NAMALWA (cell line): Measurements from ENCODE around the gene C16orf86.
"Not testable (repeated sequence)": the region's sequence is repeated elsewhere in the genome, so short reads cannot be mapped to it uniquely, and the experiment has no call there.

Experiments
- DNase-seq: peaks from one replicate; pipeline ENCODE4 v3.0.0-alpha.2; 2015; ENCODE audit warnings: low spot score

Gene C16orf86

DNA sequence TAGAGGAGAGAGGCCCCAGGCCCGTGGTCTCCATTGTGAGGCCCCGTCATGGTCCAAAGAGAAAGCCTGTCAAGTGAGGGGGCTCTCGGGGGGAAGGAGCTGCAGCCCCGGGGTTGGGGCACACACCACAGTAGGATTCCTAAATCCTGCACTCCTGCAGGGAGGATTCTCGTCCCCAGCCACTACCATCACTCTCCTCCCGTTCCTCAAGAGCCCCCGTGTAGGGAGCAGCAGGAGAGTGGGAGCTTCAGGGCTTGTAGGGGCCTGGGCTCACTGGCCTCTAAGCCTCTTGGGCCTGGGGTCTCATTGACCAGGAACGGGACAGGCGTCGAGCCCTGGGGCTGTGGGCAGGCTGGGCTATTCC lies 821 bp downstream of the C16orf86 start:
- no peak for DNase-seq

DNA sequence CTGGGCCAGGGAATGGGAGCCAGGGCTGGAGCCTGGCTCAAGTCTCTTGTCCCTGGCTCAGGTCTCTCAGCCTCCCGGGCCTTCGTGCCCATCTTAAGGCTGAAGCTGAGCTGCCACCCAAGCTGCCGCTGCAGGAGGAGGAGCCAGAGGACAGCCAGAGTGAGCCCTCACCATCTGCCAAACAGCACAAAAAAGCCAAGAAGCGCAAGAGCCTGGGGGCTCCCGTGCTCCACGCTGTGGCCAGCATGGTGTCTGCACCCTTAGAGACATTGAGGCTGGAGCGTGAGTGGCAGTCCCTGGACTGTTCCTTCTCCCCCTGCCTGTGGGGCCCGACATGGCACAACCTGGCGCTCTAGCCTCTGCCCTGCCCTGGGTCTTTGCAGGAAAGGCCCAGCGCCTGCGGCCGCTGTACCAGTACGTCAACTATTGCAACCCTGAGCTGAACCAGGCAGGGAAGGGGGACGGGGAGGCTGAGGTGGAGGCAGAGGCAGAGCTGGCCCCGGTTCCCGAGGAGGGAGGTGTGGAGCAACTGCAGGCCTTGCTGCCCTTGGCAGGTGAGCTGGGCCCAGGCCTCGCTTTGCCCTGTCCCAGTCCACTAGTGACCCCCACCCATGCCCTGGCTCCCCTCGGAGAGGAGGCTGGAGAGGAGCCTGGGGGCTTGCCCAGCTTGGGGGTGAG lies 1.3 kb downstream of the C16orf86 start:
- DNase-seq: peak; percentile 99

DNA sequence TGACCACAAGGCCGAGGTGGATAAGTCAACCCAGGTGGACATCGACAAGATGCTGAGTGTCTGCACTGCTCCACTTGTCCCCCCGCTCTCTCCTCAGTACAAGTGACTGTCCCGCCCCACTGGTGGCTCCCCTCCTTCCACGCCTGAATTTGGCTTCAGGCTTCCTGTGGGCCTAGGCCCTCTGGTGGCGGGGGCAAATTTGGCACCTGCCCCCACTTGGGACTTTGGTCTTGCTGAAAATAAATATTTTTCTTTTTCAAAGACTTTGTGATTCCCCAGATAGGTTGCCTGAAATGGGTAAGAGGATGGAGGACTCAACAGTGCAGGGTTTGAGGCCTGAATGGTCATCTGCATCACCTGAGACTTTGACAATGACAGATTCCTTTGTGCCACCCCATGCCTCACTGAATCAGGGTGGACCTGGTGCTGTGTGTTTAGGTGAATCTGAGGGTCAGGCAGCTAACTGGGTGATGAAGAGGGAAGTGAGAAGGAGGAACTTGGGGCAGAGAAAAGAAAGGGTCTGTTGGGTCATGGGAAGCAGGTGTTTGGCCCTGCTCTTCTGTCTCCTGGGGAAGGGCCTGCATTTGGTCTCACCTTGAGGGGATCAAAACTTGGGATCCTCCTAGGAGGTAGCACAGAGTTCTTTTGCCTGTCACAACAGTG lies 2.0 kb downstream of the C16orf86 start:
- DNase-seq: no peak

DNA sequence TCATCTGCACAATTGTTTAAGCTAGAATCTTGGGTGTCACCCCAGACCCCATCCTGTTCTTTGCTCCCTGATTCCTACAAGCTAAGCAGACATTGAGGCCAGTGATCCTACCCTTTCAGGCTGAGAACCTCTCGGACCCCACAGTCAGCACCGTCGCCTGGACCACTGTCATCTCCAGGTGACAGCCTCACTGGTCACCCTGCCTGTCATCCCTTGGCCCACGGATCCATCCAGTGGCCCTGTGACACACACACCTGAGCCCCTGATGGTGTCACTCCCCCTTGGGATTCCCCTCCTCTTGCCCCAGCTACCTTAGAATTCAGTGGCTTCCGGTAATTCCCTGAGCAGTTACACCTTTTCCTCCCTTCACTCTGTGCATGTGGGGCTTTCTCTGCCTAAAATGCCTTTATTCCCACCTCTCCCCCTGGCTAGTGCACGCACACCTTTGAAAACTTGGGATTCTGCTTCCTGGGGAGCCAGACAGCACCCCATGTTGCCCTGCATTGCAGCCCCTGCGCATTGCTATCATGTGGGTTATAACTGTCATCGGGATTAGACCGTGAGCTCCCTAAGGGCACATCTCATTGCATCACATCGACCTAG lies 3.0 kb downstream of the C16orf86 start:
- DNase-seq: no peak

DNA sequence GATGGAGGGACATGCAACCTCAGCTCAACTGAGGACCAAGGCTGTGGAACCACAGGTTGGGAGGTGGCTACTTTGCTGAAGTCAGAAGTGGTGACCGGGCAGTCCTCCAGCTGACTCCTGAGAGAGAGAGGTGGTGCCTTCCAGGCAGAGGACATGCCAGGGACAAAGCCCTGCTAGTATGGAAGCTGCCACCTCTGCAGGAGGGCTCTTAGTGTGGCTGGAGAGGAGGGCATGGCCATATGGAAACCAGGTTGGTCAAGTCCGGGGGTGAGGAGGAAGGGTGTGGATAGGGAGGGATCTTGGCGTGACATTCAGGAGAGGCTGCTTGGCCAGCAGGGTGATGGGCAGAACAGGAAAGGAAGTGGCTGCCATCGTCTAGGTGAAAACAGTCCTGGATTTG lies 5.7 kb downstream of the C16orf86 start:
- DNase-seq: no peak

DNA sequence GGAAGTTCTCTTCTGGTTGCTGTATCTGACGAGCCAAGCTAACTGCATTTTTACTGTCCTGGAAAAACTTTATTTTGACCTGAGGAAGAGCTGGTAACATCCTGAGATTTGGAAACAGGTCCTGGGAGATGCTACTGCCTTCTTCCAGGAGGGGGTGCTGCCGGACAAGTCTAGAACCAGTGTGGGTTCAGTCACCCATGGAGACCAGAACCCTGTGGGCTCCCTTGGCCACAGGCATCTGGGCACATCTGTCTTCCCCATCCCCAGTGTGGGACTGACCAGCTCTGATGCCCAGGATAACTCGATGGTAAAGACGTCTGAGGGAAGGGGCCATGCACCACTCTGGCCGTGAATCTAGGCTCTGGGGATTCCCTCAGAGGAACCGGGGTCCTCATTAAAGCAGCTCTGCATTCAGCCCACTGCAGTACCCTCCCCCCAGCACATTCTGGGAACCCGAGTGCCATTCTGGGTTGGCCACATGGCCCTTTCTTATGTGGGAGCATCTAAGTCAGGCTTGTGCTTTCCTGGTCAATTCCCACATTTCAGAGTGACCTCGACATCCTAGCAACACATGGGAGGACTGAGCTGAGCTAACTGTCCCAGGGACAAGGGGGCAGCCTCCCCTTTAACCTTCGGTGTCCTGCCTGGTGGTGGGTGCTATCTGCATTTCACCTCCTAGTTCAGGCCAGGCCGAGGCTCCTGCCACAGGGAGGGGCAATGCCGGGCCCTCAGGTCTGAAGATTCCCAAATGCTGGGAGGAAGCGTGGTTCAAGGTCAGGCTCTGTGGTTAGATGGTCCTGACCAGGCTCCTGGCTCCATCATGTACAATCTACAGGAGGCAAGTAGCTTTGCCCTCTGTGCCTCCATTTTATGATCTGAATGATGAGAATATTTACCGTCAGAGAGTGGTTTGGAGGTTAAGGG lies 6.4 kb downstream of the C16orf86 start:
- DNase-seq: peak; percentile 85

DNA sequence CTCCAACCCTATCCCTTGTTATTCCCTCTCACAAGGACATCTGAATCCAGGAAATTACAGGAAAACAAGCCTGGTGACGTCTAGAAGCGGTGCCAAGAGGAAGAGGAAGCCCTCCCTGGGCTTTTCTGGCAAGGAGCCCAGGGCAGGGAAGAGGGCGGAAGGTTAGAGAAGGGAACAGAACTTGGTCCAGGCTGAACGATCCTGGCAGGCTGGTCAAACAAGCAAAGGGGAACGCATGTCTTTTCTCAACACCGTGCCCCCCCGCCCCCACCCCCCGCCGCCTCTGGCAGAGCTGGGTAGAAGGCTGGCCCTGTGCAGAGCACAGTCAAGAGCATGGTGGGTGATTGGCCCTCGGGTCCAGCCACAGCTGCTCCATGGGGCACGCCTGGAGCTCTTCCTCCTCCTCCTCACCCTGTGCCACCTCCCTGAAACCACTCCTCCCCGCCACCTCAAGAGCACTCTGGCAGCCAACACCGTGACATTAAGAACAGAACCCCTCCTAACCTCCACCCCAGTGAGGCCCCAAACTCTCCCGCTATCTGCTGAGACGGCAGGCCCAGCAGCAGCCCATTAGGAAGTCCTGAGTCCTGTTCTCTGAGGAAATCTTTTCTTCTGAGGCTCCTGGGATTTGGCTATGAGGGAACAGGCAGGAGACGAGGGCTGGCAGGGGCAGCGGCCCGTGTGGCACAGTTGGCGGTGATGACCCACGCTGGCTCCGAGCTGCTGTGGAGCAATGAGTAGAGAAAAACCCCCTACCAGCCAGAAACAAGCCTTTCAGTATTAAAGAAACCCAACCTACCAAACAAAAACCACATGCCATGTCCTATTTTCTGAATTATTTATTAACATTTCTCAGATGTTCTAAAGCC lies 7.3 kb downstream of the C16orf86 start:
- DNase-seq: no peak

DNA sequence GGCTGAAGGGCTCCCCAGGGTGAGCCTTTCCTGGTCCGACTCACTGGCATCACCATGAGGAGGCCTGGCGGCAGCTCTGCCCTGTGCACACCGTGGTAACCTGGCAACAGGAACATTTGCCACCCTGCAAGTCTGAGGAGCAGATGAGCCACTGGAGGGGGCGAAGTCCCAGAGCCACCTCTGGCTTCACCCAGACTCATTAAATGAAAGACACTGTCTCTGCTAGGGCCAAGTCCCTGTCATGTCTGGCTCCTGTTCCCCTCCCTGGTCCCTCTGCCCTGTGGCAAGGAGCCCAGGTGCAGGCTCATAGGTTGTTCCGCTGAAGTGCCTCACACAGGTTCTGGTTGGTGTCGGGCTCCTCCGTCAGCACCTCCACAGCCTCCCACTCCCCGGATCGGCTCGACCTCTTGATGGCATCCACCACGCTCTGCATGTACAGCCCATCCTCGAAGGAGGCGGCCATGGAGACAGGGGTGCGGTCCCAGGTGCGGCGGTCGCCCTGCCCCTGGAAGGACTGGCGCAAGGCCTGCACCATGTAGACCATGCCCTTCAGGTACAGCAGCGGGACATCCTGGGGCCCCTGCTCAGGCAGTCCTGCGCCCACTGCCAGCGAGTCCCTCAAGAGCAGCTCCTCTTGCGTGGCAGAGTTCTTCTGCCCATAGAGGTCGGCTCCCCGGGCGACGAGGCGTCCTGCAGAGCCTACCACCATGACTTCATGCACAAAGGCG lies 8.4 kb downstream of the C16orf86 start:
- no peak for DNase-seq

DNA sequence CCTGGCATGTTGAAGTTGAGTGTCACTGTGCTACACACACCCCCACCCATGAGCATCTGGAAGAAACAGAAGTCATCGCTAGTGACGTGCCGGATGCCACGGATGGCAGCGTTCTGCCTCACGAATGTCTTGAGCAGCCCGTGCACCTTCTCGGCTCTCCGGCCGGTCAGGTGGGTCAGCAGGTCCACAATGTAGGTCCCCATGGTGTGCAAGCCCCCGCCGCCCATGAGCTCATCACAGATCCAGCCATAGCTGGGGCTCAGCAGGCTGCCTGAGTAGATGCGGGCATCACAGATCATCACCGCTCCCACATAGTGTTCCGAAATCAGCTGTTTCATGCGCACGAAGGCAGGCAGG lies 8.9 kb downstream of the C16orf86 start:
- DNase-seq: no peak

DNA sequence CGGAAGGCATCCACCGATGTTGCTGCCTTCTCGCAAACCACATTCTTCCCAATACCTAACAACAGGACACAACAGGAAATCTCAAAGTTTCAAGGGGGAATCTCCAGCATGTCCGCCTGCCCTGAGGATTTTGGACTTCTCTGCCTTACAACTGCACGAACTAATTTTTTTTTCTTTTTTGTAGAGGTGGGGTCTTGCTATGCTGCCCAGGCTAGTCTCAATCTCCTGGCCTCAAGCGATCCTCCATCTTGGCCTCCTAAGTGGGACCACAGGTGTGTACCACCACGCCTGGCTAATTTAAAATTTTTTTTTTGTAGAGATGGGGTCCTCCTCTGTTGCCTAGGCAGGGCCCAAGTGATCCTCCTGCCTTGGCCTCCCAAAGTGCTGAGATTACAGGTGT lies 9.4 kb downstream of the C16orf86 start:
- DNase-seq: no peak

DNA sequence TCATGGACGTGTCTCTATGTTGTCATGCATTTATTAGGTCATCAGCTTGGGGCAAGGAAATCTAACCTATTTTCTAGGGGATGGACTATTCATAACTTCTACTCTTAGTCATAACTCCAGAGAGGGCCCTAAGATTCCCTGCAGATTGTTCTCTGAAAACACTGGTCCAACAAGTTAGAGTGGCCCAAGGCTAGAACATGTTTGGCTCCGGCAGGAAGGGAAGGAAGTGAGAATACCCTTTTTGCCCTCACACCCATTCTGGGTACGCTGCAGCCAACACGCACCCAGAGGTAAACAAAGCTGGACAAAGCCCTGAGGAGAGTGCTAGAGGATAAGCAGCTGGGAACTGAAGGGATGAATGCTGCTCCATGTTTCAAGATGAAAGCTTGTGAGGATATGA lies 9.9 kb downstream of the C16orf86 start:
- no peak for DNase-seq

DNA sequence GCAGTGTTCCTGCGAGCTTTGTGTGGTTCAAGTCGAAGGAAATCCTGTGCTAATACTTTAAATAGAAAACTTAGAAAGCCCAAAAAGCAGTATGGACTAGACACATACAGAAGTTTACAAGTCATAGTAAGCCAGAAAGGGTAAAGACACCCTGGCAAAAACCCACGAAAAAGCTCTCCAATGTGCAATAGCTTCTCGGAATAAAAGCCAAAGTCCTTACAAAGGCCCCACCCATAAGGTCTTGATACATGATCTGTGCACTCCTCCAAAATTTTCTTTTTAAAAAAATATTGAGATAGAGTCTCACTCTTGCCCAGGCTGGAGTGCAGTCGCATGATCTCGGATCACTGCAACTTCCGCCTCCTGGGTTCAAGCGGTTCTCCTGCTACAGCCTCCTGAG lies 10.3 kb downstream of the C16orf86 start:
- DNase-seq: no peak

DNA sequence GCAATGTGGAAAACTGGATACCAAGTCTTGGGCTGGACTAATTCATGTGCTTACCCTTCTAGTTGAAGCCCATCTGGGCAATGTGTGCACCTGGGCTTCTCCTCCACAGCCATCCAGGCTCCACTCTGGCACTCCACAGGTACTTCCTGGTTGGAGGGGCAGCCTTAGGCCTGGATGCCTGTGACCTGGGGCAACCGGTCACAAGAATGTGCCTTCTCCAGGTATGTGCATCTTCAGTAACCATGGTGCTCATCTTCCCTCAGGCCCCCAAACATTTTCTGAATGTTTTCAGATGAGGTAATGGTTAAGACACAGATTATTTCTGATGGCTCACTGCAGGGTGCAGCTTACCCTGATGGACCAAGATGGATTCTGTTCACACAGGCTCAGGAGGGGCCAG lies 11.1 kb downstream of the C16orf86 start:
- no peak for DNase-seq

DNA sequence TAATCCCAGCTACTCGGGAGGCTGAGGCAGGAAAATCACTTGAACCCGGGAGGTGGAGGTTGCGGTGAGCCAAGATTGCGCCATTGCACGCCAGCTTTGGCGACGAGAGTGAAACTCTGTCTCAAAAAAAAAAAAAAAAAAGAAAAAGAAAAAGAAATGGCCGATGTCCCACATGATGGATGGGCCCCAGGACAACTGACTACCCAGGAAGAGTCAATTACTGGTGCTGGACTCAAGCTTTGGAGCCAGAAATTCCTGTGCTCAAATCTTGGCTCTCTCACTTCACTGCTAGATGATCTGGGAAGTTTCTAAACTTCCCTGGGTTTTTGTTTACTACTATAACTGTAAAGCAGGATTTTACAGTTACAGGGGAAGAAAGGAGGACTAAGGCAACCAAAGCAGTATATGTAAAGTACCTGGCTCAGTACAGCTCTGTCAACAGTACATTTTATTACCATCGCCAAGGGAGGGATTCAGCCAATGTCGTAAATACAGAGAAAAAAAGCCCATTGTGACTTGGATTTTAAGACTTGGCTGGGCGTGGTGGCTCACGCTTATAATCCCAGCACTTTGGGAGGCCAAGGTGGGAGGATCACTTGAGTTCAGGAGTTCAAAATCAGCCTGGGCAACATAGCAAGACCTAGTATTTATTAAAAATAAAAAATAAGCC lies 11.9 kb downstream of the C16orf86 start:
- DNase-seq: no peak

DNA sequence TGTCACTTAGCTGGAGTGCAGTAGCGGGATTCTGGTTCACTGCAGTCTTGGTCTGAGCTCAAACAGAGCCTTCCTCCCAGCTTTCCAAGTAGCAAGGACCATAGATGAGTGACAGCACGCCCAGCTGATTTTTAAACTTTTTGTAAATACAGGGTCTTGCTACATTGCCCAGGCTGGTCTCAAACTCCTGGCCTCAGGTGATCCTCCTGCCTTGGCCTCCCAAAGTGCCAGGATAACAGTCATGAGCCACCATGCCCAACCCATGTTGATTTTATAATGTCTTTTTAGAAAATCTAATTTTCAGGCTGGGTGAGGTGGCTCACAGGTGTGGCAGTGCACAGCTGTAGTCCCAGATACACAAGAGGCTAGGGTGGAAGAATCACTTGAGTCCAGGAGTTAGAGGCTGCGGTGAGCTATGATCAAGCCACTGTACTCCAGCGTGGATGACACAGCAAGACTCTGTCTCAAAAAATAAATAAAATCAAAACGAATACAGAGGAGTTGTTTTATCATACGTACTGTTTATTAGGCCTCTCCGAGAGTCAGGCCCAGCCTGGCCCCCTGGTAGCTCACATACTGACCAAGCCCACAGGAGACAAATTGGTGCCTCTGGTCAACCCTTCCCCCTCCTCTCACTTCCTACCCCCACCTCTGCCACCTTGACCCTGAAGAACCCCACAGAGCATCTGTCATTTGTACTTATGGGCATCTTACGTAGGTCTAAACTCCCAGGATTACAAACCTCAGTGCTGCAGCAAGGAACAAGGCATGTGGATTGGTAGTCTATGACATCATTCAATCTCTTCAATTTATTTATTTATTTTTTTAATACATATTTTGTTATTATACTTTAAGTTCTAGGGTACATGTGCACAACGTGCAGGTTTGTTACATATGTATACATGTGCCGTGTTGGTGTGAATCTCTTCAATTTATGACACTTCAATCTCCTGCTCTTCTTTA lies 13.6 kb downstream of the C16orf86 start:
- no peak for DNase-seq

DNA sequence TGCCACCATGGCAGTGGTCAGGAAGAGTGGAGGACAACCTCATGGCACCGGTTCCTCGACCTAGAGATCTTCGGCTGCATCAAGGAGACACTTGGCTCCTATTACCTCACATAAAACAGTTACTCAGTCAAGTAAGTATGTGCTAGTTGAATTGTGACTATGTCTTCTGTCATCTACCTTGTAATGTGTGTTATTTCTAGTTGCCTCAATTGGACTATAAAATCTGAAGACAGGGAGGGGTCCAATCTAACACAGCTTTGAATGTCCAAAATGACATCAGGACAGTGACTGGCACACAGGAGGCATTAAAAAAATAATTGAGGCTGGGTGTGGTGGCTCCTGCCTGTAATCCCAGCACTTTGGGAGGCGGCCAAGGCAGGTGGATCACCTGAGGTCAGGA lies 17.2 kb downstream of the C16orf86 start:
- DNase-seq: no peak

DNA sequence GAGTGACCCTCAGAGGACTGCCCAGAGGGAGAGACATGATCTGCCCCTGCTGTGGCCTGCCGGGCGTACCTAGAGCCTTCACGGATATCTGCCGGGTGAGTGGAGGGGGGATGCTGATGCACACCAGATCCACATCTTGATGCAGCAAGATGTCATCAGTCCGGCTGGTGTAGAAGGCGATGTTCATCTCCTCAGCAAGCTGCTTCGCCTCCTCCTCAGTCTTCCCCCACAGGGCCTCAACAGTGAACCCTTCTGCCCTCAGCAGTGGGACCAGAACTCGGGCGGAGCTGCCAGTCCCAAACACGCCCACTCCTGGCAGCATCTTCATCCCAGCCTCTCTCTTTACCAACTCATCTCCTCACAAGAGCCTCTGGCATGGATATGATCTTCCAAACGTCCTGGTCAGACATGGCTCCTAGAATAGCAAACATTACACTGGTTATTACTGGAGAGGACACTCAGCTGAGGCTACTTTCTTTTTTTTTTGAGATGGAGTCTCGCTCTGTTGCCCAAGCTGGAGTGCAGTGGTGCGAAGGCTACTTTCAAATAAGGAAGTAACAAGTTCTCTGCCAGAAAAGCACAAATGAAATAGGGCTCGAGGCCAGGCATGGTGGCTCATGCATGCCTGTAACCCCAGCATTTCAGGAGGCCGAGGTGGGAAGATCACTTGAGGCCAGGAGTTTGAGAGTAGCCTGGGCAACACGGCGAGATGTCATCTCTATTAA lies 18.9 kb downstream of the C16orf86 start:
- DNase-seq: peak; percentile 65

DNA sequence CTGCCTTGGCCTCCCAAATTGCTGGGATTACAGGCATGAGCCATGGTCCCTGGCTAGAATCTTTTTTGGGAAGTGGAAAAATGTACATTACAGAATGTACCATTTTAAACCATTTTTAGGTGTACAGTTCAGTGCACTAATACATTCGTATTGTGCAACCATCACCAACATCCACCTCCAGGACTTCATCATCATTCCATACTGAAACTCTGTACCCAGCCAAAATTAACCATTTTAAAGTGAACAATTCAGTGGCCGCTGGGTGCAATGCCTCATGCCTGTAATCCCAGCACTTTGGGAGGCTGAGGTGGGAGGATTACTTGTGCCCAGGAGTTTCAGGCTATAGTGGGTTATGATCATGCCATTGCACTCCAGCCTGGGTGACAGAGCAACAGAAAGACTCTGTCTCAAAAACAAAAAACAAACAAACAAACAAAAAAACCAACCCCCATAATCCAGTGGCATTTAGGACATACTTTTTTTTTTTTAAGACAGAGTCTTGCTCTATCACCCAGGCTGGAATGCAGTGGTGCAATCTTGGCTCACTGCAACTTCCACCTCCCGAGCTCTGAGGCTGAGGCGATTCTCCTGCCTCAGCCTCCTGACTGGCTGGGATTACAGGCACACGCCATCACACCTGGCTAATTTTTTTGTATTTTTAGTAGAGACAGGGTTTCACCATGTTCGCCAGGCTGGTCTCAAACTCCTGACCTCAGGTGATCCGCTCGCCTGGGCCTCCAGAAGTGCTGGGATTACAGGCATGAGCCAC lies 27.1 kb downstream of the C16orf86 start:
- DNase-seq: not testable (repeated sequence)
